K562 (cell line): ENCODE measurements around the gene ANKRD44. TPM values are rescaled to one million over a fixed set of nuclear protein-coding genes. Genes with fewer than 3 reads are reported as not detected.
A peak's percentile ranks its signal among the peaks of the same experiment; 100 is the strongest.

Experiments used
- ATAC-seq: fragments of 200-7000 bp; cut with Tn5 transposase; 3 replicates; pipeline ENCODE4 v1.9.1; 2020; ENCODE audit warnings: moderate library complexity
- BruUV-seq: library from RNA; stranded (reverse); fragments of 400-500 nt; replicated peaks from 2 replicates; lab custom pipeline; 2021; lab: Mats Ljungman, UMichigan
- CTCF ChIA-PET: fragments of 300-600 bp; formaldehyde crosslinking; extraction: SDS; loops from one replicate; lab custom pipeline; 2021; ENCODE audit warnings: low intra/inter-chr PET ratio; lab: Yijun Ruan, JAX
- POLR2A ChIA-PET: fragments of 300-600, 350-650 bp; sonication (Branson Sonifier 250); formaldehyde crosslinking; extraction: SDS; loops from one replicate; lab custom pipeline; 2021; ENCODE audit warnings: antibody characterized with exemption, inconsistent platforms; lab: Yijun Ruan, JAX
- DNase-seq, 4 experiments: peaks; one replicate each; pipeline versions ENCODE4 v3.0.0 to v3.0.0-alpha.2; 2011 to 2018; ENCODE audit warnings: low spot score in 3 of 4, mixed read lengths in 3 of 4; ENCODE audit errors: extremely low read depth in 1 of 4
- FAIRE-seq: peaks from 2 replicates; lab custom pipeline; 2011; peaks lifted over from hg19 to GRCh38; lab: Jason Lieb, UNC
- H2AFZ ChIP-seq: 2 replicates; pipeline ENCODE4 v1.6.0; 2011; ENCODE audit warnings: low read depth, low read length, control low read depth, inconsistent platforms
- H3K27ac ChIP-seq: fragments of 200-600 bp; 3 replicates; pipeline ENCODE4 v1.8.0; 2011; ENCODE audit warnings: low read depth, mild to moderate bottlenecking, control low read depth, inconsistent platforms, low read length, moderate library complexity, mixed read lengths; ENCODE audit errors: extremely low read depth
- H3K27me3 ChIP-seq, 2 experiments: fragments of 300-600 bp in 1 of 2; 2 replicates in 1 of 2; 3 replicates in 1 of 2; pipeline versions ENCODE4 v1.6.0 to v1.8.0; 2011; ENCODE audit warnings: inconsistent platforms in 2 of 2, low read length in 2 of 2, mild to moderate bottlenecking in 1 of 2, mixed read lengths in 1 of 2, moderate library complexity in 1 of 2; ENCODE audit not compliant: control insufficient read depth in 2 of 2, insufficient read depth in 2 of 2
- H3K36me3 ChIP-seq: fragments of 300-600 bp; 3 replicates; pipeline ENCODE4 v1.8.0; 2011; ENCODE audit warnings: mild to moderate bottlenecking, low read length, inconsistent platforms; ENCODE audit not compliant: control insufficient read depth, insufficient read depth
- H3K4me1 ChIP-seq, 2 experiments: fragments of 200-600 bp in 1 of 2; replicated peaks in 1 of 2; 2 replicates in 1 of 2; 3 replicates in 1 of 2; pipeline versions ENCODE4 v1.5.1 to v1.8.0; 2011; ENCODE audit warnings: inconsistent platforms in 2 of 2, low read length in 2 of 2, mild to moderate bottlenecking in 1 of 2, mixed read lengths in 1 of 2, moderate library complexity in 1 of 2; ENCODE audit not compliant: control insufficient read depth in 2 of 2, insufficient read depth in 2 of 2
- H3K4me2 ChIP-seq: 2 replicates; pipeline ENCODE4 v1.6.1; 2011; ENCODE audit warnings: low read length, control low read depth, inconsistent platforms, mixed read lengths; ENCODE audit not compliant: insufficient read depth
- H3K4me3 ChIP-seq: fragments of 200-600 bp; sonication (generic), shearing (Covaris generic); 2 replicates; pipeline ENCODE4 v1.5.1; 2016; ENCODE audit warnings: control low read depth, inconsistent platforms
- H3K79me2 ChIP-seq: fragments of 200-600 bp; 3 replicates; pipeline ENCODE4 v1.8.0; 2011; ENCODE audit warnings: low read length, inconsistent platforms; ENCODE audit not compliant: control insufficient read depth, insufficient read depth
- H3K9ac ChIP-seq, 2 experiments: 2 replicates each; pipeline versions ENCODE4 v1.6.0 to v1.6.1; 2011; ENCODE audit warnings: low read depth in 2 of 2, low read length in 2 of 2, control low read depth in 1 of 2, inconsistent platforms in 1 of 2, mild to moderate bottlenecking in 1 of 2, mixed read lengths in 1 of 2; ENCODE audit not compliant: insufficient read depth in 1 of 2
- H3K9me1 ChIP-seq: one replicate; pipeline ENCODE4 v1.6.0; 2011; ENCODE audit warnings: inconsistent platforms, mild to moderate bottlenecking, low read length, moderate library complexity; ENCODE audit not compliant: control insufficient read depth, insufficient read depth
- H3K9me3 ChIP-seq: replicated peaks from 2 replicates; pipeline ENCODE4 v1.5.1; 2011; ENCODE audit warnings: low read depth, low read length, inconsistent platforms; ENCODE audit not compliant: control insufficient read depth, insufficient read depth
- H4K20me1 ChIP-seq: replicated peaks from 2 replicates; pipeline ENCODE4 v1.6.1; 2011; ENCODE audit warnings: low read length, inconsistent platforms, mixed read lengths; ENCODE audit not compliant: control insufficient read depth, insufficient read depth
- FOSL1 ChIP-seq: fragments of 200-800 bp; sonication (Bioruptor generic); conservative IDR thresholded peaks from 2 replicates; pipeline ENCODE4 v1.6.1; 2016; ENCODE audit warnings: missing genetic modification characterization, missing compliant biosample characterization
- MAFF ChIP-seq: IDR thresholded peaks from 2 replicates; pipeline ENCODE4 v1.6.1; 2012; ENCODE audit warnings: low read length, improper control_type of control experiment
- SETDB1 ChIP-seq: IDR thresholded peaks from one replicate; pipeline ENCODE4 v1.6.1; 2012; ENCODE audit warnings: low read length, control low read depth, inconsistent platforms
- WHSC1 ChIP-seq: IDR thresholded peaks from one replicate; pipeline ENCODE4 v1.6.1; 2012; ENCODE audit warnings: low read length, control low read depth, inconsistent platforms
- ZNF316 ChIP-seq: fragments of 450-650 bp; IDR thresholded peaks from 2 replicates; pipeline ENCODE4 v1.6.1; 2016
- ZNF609 ChIP-seq: sonication (generic); formaldehyde crosslinking; IDR thresholded peaks from 2 replicates; pipeline ENCODE4 v1.8.1; 2023; ENCODE audit warnings: missing genetic modification reagents, mild to moderate bottlenecking, borderline replicate concordance
- WGBS: fragments of 100-300 bp; shearing (Covaris generic); methylation state at CpG from one replicate; pipeline ENCODE4 v1.1.6; 2016; ENCODE audit warnings: low coverage, mixed read lengths; ENCODE audit not compliant: insufficient coverage; ENCODE audit errors: missing lambda C conversion rate; 5-methylcytosine and 5-hydroxymethylcytosine counted together
- in situ Hi-C: fragments of 300-500 bp; cut with MboI; formaldehyde crosslinking; loops from 4 replicates; pipeline ENCODE4 v1.15.0; 2018; ENCODE audit warnings: inconsistent platforms, mixed read lengths
- intact Hi-C: fragments of 100-400 bp; cut with micrococcal nuclease; formaldehyde crosslinking; loops from 2 replicates; pipeline ENCODE4 v1.14.2; 2022
- polyA plus RNA-seq, 8 experiments: library from polyadenylated mRNA; depleted of rRNA in 4 of 8; stranded (reverse) in 5 of 8; unstranded in 3 of 8; fragments of >200 nt; fragmentation: Nextera tagmentation in 2 of 8; fragmentation: Illumina TruSeq in 1 of 8; extraction: Ambion mirVana in 2 of 8; extraction: Trizol in 1 of 8; gene quantifications; 2 replicates each; pipeline versions ENCODE4 v1.2.1 to v1.2.3, GENCODE V29; 2011 to 2014; ENCODE audit warnings: inconsistent platforms in 1 of 8, missing spikeins in 1 of 8
- total RNA-seq, 7 experiments: library from RNA; depleted of rRNA in 6 of 7; stranded (reverse); fragments of >200 nt in 6 of 7; fragmentation: Illumina TruSeq in 2 of 7; extraction: Trizol in 2 of 7; gene quantifications; 2 replicates each; pipeline versions ENCODE4 v1.2.1 to v1.2.3, GENCODE V29; 2011 to 2021; ENCODE audit warnings: low replicate concordance in 1 of 7

ANKRD44 gene
- total and polyA plus RNA-seq, 9 of the 15 experiments (the other 6 are each of a cell fraction or from before 2014, with no cell fraction given): 0.03 to 0.64 (median 0.07) TPM; not detected in 3

GRCh38 chr2:197322724-197323720 is 12.4 kb upstream of the ANKRD44 start (continued):
- TF ChIP-seq ZNF609 (no peak), FOSL1 (no peak)

- H3K9ac ChIP-seq: no peak overlapping the region
- H3K36me3 ChIP-seq: no peaks in the 10 kb centered on the region
- intact Hi-C loops (no loop called here), in situ Hi-C loops (no loop called here)
- POLR2A ChIA-PET: no interaction called here
- H3K4me2 ChIP-seq: no peak overlapping the region
- WGBS: 0% methylated on average over 2 of the region's 2 CpGs
- ATAC-seq: no peak
- H3K9me1 ChIP-seq: no peaks in the 10 kb centered on the region
- BruUV-seq: no TSS peak
- H3K4me3 ChIP-seq: no peak overlapping the region
- TF ChIP-seq WHSC1 (no peak), MAFF (peak; percentile 23; the same call in 1 of the 2 replicates), ZNF316 (peak; percentile 14; the same call in 1 of the 2 replicates), SETDB1 (no peak)
- TF ChIP-seq, all 486 proteins: peak for 2
- CTCF ChIA-PET: no interaction called here
- Histone ChIP-seq H3K79me2 (no peaks in the 10 kb centered on the region), H3K9me3 (no peaks in the 10 kb centered on the region), H3K27ac (no peak overlapping the region), H3K4me1 (no peaks in the 10 kb centered on the region), H4K20me1 (no peaks in the 10 kb centered on the region), H2AFZ (no peak overlapping the region), H3K27me3 (peaks cover 0 to 5% of the 10 kb centered on the region in 2 experiments; a peak in 2 of 5 replicates)
- FAIRE-seq: no peak
- no peak for DNase-seq
Measured at GRCh38 chr2:197322143-197322542, 11.6 kb upstream of the ANKRD44 start.
